A549 (cell line): ENCODE measurements around the gene PNPLA7. TPM values are rescaled to one million over a fixed set of nuclear protein-coding genes. Genes with fewer than 3 reads are reported as not detected.

Experiments
- ATAC-seq, 2 experiments: fragments of 200-7000 bp in 1 of 2; fragments of >200 bp in 1 of 2; cut with Nextera tagmentation in 1 of 2; cut with Tn5 transposase in 1 of 2; 3 replicates each; pipeline versions ENCODE4 v1.8.0 to v1.9.1; 2018 to 2020; ENCODE audit warnings: mild to moderate bottlenecking in 1 of 2, moderate library complexity in 1 of 2
- CTCF ChIA-PET: fragments of 300-600 bp; sonication (Branson Sonifier 250); formaldehyde crosslinking; extraction: SDS; loops from one replicate; lab custom pipeline; 2021; ENCODE audit warnings: antibody characterized with exemption, inconsistent platforms; lab: Yijun Ruan, JAX
- POLR2A ChIA-PET: fragments of 350-600 bp; formaldehyde crosslinking; extraction: SDS; loops from one replicate; lab custom pipeline; 2021; ENCODE audit warnings: antibody characterized with exemption, inconsistent platforms; lab: Yijun Ruan, JAX
- DNase-seq, 2 experiments: peaks; one replicate each; pipeline versions ENCODE4 v3.0.0 to v3.0.0-alpha.2; 2011 to 2016; ENCODE audit warnings: low read depth in 1 of 2, low spot score in 1 of 2
- FAIRE-seq: peaks from 2 replicates; lab custom pipeline; 2011; peaks lifted over from hg19 to GRCh38; lab: Jason Lieb, UNC
- H3K27ac ChIP-seq, 2 experiments: fragments of >200 bp; sonication (Bioruptor Twin); formaldehyde crosslinking; 3 replicates each; pipeline ENCODE4 v1.5.1; 2016 to 2017
- H3K4me1 ChIP-seq: fragments of >200 bp; sonication (Bioruptor Twin); formaldehyde crosslinking; 3 replicates; pipeline ENCODE4 v1.6.1; 2016
- H3K4me2 ChIP-seq: fragments of >200 bp; sonication (Bioruptor Twin); formaldehyde crosslinking; 3 replicates; pipeline ENCODE4 v1.6.1; 2016
- H3K4me3 ChIP-seq: fragments of >200 bp; sonication (Bioruptor Twin); formaldehyde crosslinking; 3 replicates; pipeline ENCODE4 v1.5.1; 2016
- H3K9me3 ChIP-seq: fragments of >200 bp; sonication (Bioruptor Twin); formaldehyde crosslinking; 3 replicates; pipeline ENCODE4 v1.6.1; 2016
- CHD2 ChIP-seq: fragments of 150-350 bp; IDR thresholded peaks from 2 replicates; pipeline ENCODE4 v1.6.1; 2014; ENCODE audit warnings: low read length; ENCODE audit not compliant: partially characterized antibody
- EHF ChIP-seq: fragments of 250-450 bp; sonication (Bioruptor Pico); IDR thresholded peaks from 2 replicates; pipeline ENCODE4 v1.5.0; 2020; ENCODE audit warnings: mild to moderate bottlenecking
- FOSL2 ChIP-seq, 2 experiments: fragments of 450-650 bp in 1 of 2; fragments of >200 bp in 1 of 2; sonication (Bioruptor Twin) in 1 of 2; formaldehyde crosslinking; IDR thresholded peaks; 2 replicates each; pipeline versions ENCODE4 v1.5.0 to v1.6.1; 2016 to 2020; ENCODE audit warnings: mild to moderate bottlenecking in 1 of 2, moderate library complexity in 1 of 2
- GATA3 ChIP-seq: IDR thresholded peaks from 2 replicates; pipeline ENCODE4 v1.6.1; 2012; ENCODE audit warnings: borderline replicate concordance
- MAX ChIP-seq: IDR thresholded peaks from 2 replicates; pipeline ENCODE4 v1.6.1; 2012
- NPAS2 ChIP-seq: fragments of 250-450 bp; sonication (Bioruptor Pico); IDR thresholded peaks from 2 replicates; pipeline ENCODE4 v1.8.0; 2022; ENCODE audit warnings: mild to moderate bottlenecking, moderate library complexity, borderline replicate concordance
- NR3C1 ChIP-seq: fragments of >200 bp; sonication (Bioruptor Twin); formaldehyde crosslinking; IDR thresholded peaks from 3 replicates; pipeline ENCODE4 v1.6.1; 2017
- PBX3 ChIP-seq: IDR thresholded peaks from 2 replicates; pipeline ENCODE4 v1.6.1; 2012
- RFX5 ChIP-seq: fragments of 450-650 bp; IDR thresholded peaks from 2 replicates; pipeline ENCODE4 v1.7.1; 2014; ENCODE audit warnings: antibody characterized with exemption, mild to moderate bottlenecking, moderate library complexity
- ZFP36 ChIP-seq: fragments of 450-650 bp; IDR thresholded peaks from 2 replicates; pipeline ENCODE4 v1.6.1; 2014; ENCODE audit warnings: borderline replicate concordance; ENCODE audit not compliant: partially characterized antibody
- ZSCAN20 ChIP-seq: fragments of 250-450 bp; sonication (Bioruptor Pico); IDR thresholded peaks from 2 replicates; pipeline ENCODE4 v1.8.0; 2022; ENCODE audit warnings: mild to moderate bottlenecking, moderate library complexity
- WGBS: methylation state at CpG from one replicate; pipeline ENCODE4 v1.1.6; 2017; ENCODE audit errors: missing lambda C conversion rate; 5-methylcytosine and 5-hydroxymethylcytosine counted together
- polyA plus RNA-seq, 4 experiments: library from polyadenylated mRNA; depleted of rRNA in 3 of 4; stranded (reverse); fragments of >200 nt; fragmentation: RNase III in 1 of 4; extraction: RNeasy Plus Mini Kit Qiagen cat#74134 plus additional on column Dnase treatment in 1 of 4; gene quantifications; 2 replicates in 3 of 4; 3 replicates in 1 of 4; pipeline ENCODE4 v1.2.3, GENCODE V29; 2011 to 2017

PNPLA7 gene
- polyA plus RNA-seq, 2 of the 4 experiments (the other 2 are of a cell fraction) = 0.31 to 1.1 TPM

DNA sequence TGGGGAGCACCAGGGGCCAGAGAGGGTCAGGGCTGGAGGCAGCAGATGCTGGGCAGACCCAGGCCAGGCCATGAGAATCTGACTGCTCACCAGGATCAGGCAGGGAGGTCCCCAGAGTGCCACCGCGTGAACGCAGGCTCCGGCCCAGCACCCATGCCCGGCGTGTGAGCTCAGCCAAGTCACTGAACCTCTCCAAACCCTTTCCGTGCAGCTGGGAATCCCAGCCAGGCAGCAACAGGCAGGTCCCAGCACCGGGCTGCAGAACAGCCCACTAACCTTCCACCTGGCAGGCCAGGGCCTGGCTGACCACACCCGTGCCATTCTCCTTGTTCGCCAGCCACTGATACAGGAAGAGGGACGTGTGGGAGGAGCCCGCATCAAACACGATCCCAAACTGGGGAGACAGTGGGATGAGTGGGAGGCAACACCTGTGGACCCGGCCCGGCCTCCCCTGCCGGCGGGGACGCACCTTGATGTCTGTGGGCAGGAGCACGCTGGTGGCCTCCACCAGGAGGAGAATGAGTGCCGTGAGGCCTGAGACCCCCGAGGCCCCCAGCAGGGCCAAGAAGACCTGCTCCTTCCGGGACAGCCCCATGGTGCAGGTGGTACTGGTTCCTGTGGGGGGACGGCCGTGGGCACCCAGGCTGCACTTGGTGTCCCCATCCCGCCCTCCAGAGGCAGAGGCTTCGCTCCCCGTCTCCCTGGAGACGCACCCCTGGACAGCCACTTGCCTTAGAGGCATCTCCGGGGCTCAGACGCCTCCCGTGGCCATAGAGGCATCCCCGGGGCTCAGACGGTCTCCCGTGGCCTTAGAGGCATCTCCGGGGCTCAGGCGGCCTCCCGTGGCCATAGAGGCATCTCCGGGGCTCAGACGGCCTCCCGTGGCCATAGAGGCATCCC is 112.3 kb downstream of the PNPLA7 start (continued):
- TF ChIP-seq PBX3 = no peak

DNA sequence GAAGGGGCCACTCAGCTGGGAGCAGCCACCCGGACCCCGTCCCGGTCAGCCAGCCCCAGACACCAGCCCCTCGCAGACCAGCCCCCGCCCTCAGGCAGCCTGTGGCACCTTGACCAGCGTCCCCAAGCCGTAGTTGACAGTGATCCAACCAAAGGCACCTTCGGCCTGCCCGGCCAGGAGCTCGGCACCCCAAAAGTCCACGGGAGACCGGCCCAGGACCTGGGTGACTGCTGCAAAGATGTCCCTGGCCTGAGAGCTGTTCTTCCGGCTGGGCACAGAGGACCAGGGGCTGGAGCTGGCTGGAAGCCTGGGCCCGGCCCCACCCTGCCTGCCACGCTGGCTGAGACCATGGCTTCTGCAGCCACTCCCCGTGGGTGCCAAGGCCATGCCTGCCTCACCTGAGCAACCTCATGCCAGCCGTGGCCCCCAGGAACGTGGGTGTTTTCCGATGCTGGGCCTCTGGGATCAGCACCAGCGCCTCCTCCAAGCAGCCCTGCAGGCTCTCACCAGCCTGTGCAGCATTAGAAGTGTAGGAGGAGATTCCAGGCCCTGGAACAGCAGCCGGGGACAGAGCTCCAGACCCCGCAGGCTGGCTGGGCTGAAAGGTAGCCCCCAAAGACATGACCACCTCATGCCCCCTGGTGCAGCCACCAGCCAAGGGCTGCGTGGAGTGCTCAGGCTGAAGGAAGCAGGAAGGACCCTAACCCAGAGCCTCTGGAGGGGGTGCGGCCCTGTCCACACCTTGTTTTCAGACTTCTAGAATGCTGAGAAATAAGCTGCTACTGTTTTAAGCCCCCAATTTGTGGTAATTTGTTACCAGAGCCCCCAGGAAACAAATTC is 113.2 kb downstream of the PNPLA7 start:
- no peak for FAIRE-seq
- TF ChIP-seq ZFP36 (peak; percentile 74), EHF (no peak), ZSCAN20 (CRISPR knock-in tag) (no peak)
- WGBS = 85% methylated on average over 9 of the region's 24 CpGs
- Histone ChIP-seq H3K27ac (peak overlapping the region in 1 of 2 experiments; percentile 76; a peak in 3 of 6 replicates), H3K9me3 (no peaks in the 10 kb centered on the region), H3K4me2 (no peak overlapping the region; the same call in 2 of the 3 replicates), H3K4me1 (peaks cover 13% of the 10 kb centered on the region), H3K4me3 (no peak overlapping the region)
- CTCF ChIA-PET = interaction anchor here (1.2 to 7.4 kb wide), 4 partner anchors 9 to 150 kb away, joined by 4 to 86 read pairs (median 8); partner anchors contain the start of genes EXD3 and NOXA1
- POLR2A ChIA-PET = interaction anchor here (1.0 kb wide), 1 partner anchor 150 kb away, joined by 3 read pairs; no protein-coding TSS in a partner anchor
- no peak for ATAC-seq
- no peak for DNase-seq

DNA sequence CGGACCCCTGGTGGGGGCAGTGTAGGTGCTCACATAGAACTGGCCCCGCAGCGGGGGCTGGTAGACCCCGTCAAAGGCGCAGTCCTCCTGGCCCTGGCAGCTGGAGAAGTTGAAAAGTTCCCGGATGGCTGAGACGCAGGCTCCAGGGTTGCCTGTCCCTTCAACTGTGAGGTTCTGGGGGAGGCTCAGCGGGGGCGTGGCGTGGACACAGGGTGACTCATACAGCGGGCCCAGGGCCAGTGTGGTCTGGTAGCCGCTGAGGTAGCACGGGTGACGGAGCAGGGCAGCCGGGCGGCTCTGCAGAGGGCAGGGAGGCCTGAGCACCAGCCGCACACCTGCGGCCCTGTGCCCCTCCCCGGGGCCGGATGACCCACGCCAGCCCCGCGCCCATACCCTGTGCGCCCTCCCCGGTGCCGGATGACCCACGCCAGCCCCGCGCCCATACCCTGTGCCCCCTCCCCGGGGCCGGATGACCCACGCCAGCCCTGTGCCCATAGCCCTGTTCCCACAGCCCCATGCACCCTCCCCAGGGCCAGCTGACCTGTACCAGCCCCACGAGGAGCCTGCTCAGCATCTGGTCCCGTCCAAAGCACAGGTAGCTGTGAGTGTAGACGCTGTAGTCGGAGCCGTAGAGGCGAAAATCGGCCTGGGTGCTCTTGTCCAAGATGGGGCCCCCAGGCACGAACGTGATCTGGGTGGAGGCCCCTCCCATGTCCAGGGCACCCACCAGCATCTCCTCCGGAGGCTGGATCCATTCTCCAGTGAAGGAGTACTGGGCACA is 114.0 kb downstream of the PNPLA7 start:
- DNase-seq (peak; percentile 77 to 96), FAIRE-seq (no peak)
- peak; percentile 36; the same call in 1 of the 2 replicates for TF ChIP-seq FOSL2 (IDR thresholded peaks at IDR 0.05)
- peak; percentile 88 for TF ChIP-seq FOSL2 (CRISPR knock-in tag; IDR thresholded peaks at IDR 0.05)
- TF ChIP-seq NPAS2 (CRISPR knock-in tag) = no peak
- peak; percentile 44 for TF ChIP-seq MAX

DNA sequence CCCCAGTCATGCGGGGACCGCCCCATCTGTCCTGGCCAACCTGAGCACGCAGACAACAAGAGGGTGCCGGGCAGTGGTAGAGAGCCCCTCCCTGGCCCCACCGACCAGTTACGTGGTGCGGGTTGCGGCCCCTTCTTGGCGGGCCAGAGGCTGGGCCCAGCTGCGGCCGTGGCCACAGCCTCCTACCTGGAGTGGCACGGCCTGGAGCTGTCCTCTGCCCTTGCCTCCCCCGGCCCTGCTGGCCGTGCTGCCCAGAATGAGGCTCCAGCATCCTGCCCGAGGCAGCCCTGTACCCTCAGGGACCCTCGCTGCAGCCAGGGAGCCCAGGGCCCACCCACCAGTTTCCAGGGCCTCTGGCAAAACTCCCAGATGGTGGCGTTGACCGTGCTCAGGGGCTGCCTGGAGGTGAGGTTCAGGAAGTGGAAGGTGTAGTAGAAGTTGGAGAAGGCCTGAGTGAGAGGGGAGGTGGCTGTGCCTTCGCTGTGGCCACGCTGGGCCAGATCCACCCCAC is 114.8 kb downstream of the PNPLA7 start:
- POLR2A ChIA-PET = no interaction called here
- H3K4me1 ChIP-seq = peaks cover 16% of the 10 kb centered on the region

More for the DNA sequence above, 114.0 kb downstream of the PNPLA7 start:
- Histone ChIP-seq H3K4me3 (no peak overlapping the region), H3K9me3 (no peaks in the 10 kb centered on the region), H3K27ac (peak overlapping the region; percentile 69 to 76), H3K4me2 (peak overlapping the region; percentile 69), H3K4me1 (peaks cover 13% of the 10 kb centered on the region)
- WGBS = 37% methylated on average over 21 of the region's 42 CpGs
- peak; percentile 79 to 89 for ATAC-seq
- POLR2A ChIA-PET = no interaction called here
- CTCF ChIA-PET = interaction anchor here (1.4 to 7.4 kb wide), 4 partner anchors 9 to 23 kb away, joined by 5 to 86 read pairs (median 8); partner anchors contain the start of genes EXD3 and NOXA1

More for the DNA sequence above, 114.8 kb downstream of the PNPLA7 start:
- FAIRE-seq = no peak
- DNase-seq = no peak
- H3K27ac ChIP-seq = peak overlapping the region; percentile 69 to 76
- peak overlapping the region; percentile 69 for H3K4me2 ChIP-seq
- WGBS = 84% methylated on average over 13 of the region's 20 CpGs
- ATAC-seq = peak in 1 of 2 experiments; percentile 7; a peak in 3 of 6 replicates
- CTCF ChIA-PET = interaction anchor here (0.6 to 7.4 kb wide), 4 partner anchors 10 to 139 kb away, joined by 3 to 86 read pairs (median 4); partner anchors contain the start of genes EXD3 and NOXA1
- TF ChIP-seq CHD2 (no peak), RFX5 (no peak), GATA3 (no peak), NR3C1 (no peak), EHF (no peak)
- TF ChIP-seq, all 56 proteins: peak for 0
- Histone ChIP-seq H3K4me3 (no peak overlapping the region), H3K9me3 (no peaks in the 10 kb centered on the region)
